ENCODE data around the gene CBARP.
A peak's percentile ranks its signal among the peaks of the same experiment; 100 is the strongest.
"Not testable (repeated sequence)": the region's sequence is repeated elsewhere in the genome, so short reads cannot be mapped to it uniquely, and the experiment has no call there.

Gene CBARP

DNA sequence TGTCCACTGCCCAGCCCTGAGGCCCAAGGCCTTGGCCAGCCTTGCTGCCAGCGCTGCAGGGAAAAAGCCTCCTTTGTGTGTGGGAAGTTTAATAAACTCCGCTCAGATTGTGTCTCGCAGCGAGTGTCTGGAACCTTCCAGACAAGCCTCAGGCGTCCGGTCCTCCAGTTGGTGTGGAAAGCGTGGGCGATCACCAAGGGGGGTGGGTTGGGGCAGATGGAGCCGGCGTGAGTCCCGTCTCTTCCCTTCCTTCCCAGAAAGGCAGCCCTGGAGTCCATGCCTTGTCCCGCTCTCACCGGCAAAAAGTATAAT is 27.6 kb downstream of the CBARP start:
- DNase-seq (ENCODE audit: low read depth) = no peak

- DNase-seq (ENCODE audit: low read depth) = not testable (repeated sequence)
Measured at GRCh38 chr19:1208830-1209229, 29.0 kb downstream of the CBARP start.

GRCh38 chr19:1206864-1207450 is 30.8 kb downstream of the CBARP start:
- no peak for DNase-seq (ENCODE audit: low read depth)

- DNase-seq (ENCODE audit: low read depth) = no peak
Measured at GRCh38 chr19:1206150-1206863, 31.5 kb downstream of the CBARP start.

DNA sequence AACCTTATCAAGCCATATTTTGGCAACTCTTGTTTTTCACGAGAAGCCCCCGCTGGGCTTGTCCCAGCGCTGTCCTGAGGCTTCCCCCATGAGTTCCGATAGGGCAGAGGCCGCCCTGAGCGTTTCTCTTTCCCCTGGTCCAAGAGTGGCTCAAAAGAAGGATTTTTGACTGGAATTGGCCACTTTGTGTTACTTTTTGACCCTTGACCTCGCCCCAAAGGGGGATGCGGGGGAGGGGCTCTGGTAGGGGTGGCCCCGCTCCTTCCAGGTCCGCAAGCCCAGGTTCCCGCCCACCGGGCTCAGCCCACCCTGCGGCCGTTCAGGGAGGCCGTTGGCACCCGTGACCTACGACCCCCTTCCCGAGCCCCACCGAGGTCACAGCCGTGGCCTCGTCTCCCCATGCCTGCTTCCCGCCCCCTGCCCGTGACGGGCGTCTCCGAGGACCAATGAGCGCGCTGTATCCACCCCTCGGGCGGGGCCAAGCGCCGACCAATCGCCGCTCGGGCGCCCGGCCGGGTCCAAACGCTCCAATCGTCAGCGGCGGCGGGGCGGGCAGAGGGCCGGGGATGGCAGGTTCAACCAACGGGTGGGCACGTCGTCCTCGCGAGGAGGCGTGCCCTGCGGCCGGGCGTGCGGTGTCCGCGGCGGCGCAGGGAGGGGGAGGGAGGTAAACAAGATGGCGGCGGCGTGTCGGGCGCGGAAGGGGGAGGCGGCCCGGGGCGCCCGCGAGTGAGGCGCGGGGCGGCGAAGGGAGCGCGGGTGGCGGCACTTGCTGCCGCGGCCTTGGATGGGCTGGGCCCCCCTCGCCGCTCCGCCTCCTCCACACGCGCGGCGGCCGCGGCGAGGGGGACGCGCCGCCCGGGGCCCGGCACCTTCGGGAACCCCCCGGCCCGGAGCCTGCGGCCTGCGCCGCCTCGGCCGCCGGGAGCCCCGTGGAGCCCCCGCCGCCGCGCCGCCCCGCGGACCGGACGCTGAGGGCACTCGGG is 32.4 kb downstream of the CBARP start, which contains the start of gene STK11:
Gene STK11 (plus strand): TSS at position 665 of the 986 bp plus-strand sequence. CDS start 1,136 bp downstream, outside the sequence.
- peak; percentile 68 for DNase-seq (ENCODE audit: low read depth)

- not testable (repeated sequence) for DNase-seq (ENCODE audit: low read depth)
Measured at GRCh38 chr19:1200614-1201013, 37.2 kb downstream of the CBARP start.

DNA sequence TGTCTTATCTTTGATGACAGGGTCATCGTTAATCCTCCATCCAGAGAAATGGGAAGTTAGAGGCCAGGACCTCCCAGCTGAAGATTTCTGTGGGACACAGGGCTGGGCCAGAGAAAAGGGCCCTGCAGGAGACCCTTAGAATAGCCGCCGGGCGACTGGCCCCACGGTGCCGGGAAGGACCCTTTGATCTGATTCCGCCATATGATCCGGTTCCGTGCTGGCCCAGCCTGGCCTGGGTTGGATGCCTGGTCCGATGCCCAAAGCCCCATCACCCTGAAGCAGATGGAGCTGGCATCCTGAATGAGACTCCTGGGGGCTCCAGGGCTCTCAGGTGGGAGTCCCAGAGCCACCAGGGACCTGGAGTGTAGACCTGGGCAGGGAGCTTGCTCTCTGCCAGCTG is 38.3 kb downstream of the CBARP start:
- no peak for DNase-seq (ENCODE audit: low read depth)

DNA sequence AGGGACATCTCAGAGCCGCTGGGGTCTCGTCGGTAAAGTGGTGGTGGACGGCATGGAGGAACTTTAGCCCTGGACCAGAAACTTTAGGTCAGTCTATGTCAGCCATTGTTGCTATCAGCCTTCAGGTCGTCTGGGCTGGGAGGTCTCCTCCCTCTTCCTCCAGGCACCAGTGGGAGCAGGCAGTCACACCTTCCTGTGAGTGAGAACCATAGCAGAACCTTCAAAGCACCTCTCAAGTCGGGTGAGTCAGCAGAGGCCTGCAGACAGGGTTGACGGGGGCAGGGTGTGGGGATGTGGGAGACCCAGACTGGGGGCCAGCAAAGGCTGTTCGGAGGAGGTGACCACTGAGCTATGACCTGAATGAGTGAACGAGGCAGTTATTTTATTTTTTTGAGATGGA is 48.4 kb downstream of the CBARP start:
- no peak for DNase-seq (ENCODE audit: low read depth)

DNA sequence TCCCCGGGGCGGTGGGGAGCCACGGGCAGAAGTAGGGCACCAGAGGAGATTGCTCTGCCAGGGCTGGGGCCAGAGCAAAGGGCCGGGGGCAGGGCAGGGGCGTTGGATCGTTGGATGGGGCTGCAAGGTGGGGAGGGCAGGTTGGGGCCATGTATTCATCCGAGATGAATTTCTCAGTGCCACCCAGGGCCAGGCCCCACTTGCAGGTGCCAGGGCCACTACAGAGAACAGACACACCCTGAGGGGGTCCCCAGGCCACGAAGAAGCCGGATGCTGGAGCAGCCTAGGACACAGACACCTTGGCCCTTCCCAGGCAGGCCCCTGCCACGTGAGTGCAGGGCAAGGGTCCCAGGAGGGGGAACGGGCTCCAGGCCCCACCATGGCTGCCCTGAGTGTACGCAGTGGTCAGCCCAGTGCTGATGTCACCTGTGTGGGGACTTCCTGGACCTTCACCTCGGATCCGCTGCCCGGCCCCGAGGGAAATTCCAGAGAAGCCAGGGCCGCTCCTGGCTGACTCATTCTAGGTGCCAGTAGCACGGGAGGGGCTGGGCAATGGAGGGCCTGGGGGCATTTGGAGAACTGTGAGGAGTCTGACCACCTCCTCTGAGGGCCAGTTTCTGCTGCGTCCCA is 54.1 kb downstream of the CBARP start:
- DNase-seq (ENCODE audit: low read depth) = no peak

DNA sequence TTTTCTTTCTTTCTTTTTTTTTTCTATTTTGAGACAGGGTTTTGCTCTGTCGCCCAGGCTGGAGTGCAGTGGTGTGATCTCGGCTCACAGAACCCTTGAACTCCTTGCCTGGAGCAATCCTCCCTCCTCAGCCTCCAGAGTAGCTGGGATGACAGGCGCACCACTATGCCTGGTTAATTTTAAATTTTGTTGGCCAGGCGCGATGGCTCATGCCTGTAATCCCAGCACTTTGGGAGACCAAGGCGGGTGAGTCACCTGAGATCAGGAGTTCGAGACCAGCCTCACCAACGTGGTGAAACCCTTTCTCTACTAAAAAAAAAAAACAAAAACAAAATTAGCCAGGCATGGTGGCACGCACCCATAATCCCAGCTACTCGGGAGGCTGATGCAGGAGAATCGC is 55.1 kb downstream of the CBARP start:
- DNase-seq (ENCODE audit: low read depth) = no peak

DNA sequence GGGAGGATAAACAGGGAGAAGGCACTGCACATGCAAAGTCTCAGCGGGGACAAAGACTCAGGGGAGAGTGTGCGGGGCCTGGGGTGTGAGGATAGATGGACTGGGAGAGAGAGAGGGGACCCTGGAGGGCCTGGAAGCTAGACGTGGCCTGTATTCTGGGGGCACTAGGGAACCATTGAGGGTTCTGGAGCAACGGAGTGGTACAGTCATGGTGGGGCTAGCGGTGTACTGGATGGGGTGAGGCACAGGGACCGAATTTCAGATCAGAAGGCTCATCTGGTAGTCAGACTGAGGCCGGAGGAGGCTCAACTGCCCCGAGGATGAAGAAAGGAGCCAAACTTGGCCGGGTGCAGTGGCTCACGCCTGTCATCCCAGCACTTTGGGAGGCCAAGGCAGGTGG is 55.7 kb downstream of the CBARP start:
- DNase-seq (ENCODE audit: low read depth) = no peak

- no peak for DNase-seq (ENCODE audit: low read depth)
Measured at GRCh38 chr19:1181606-1182005, 56.2 kb downstream of the CBARP start.
